NCI-H345 (cell line): ENCODE data around the gene KRT74.

Source experiments
- DNase-seq: peaks from one replicate; lab custom pipeline; 2025; lab: John Stamatoyannopoulos, UW

The KRT74 gene

DNA sequence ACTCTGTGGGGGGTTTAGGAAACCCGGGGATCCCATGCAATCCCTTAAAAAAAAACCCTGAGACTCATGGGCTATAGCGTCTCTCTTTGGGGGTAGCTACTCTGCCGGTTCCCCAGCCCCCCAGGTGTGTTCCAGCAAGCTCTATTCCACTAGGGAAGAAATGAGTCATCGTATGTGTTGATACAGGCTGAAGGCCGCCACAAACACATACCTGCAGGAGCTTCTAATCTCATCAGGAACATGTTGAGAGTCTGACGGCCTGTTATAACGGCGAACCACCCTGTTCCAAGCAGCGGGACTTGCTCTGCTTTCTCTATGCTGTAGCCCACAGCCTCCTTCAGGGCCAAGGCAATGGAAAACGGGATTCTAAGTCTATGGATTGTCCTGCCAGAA is 52.5 kb downstream of the KRT74 start:
- DNase-seq, result no peak

DNA sequence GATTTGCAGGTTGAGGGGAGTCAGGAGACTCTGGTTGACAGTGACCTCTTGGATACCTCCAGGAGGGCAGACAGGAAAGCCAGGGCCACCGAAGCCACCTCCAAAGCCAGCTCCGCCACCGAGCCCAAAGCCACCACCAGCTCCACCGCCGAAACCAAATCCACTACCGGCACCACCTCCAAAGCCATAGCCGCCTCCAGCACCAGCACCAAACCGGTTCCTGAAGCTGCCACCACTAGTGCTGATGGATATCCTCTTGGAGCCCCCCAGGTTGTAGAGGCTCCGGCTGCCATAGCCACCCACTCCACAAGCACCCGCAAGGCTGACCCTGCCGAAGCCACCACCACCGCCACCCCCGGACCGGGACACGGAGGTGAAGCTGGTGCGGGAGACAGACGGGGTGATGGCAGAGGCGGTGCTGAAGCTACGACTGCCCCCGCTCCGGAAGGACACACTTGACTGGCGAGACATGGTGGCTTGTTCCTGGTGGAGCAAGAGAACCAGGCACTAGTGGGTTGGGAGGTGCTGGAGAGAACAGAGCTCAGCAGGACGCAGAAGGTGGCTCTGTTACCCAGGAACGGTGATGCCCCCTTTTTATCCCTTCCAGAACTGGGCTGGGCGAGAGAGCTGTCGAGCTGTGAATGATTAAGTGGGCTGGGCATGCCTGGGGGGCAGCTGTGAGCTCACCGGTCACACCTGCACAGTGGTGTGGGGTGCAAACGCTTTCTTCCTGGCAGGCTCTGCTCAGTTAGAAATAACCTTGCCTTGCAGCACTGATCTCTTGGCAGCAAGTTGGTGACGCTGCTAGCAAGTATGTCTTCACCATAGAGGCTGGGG is 53.6 kb downstream of the KRT74 start, which contains the start of gene KRT5:
Gene KRT5 (minus strand): TSS at position 569 of the 837 bp plus-strand sequence. CDS start 98 bp downstream, at position 471.
- DNase-seq, result no peak

DNA sequence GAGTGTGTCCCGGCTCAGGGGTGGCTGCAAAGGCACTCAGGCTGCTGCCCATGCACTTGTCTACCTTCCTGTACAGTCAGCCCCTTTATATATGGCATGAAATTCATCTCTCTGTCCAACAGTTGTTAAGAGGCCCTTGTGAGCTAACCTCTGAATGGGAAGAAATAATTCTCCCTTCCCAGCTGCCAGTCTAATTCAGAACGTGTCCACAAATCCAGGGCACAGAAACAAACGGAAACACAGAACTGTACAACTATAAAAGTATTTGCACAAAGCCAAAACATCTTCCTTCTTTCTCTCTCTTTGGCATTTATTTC is 54.3 kb downstream of the KRT74 start:
- no peak for DNase-seq

GRCh38 chr12:52518574-52519386 is 54.9 kb downstream of the KRT74 start:
- DNase-seq, result no peak

DNA sequence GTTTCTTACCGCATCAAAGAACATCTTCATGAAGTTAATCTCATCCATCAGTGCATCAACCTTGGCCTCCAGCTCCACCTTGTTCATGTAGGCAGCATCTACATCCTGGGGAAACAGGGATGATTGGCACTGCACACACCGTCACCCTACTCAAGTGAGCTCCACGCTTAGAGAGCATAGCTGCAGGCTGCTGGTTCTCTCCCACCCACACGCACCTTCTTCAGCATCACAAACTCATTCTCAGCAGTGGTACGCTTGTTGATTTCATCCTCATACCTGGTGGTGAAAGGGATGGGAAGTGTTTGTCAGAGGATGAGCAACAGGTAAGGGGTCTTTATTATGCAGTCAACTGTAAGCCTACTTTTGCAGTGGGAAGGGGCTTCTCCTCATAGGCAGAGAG is 55.8 kb downstream of the KRT74 start:
- no peak for DNase-seq

- no peak for DNase-seq
Observed at GRCh38 chr12:52517005-52517835, 56.4 kb downstream of the KRT74 start.

- DNase-seq, result no peak
Observed at GRCh38 chr12:52515927-52516831, 57.5 kb downstream of the KRT74 start.
